ENCODE data around the gene PMP22. TPM values are rescaled to one million over a fixed set of nuclear protein-coding genes. Genes with fewer than 3 reads are reported as not detected.

PMP22 gene
- total RNA-seq, 1 experiment from 2014 or later, result 13.6 TPM

- peak; percentile 50 for DNase-seq (ENCODE audit: low read depth)
- in situ Hi-C loops (cut with HindIII; ENCODE audit: low pct_unique_long_range_greater_than_20kb, low sequenced_read_pairs), result no loop called here
Measured at GRCh38 chr17:15261258-15261801, 3.8 kb downstream of the PMP22 start.

- peak; percentile 77 for DNase-seq (ENCODE audit: low read depth)
- in situ Hi-C loops (cut with HindIII; ENCODE audit: low pct_unique_long_range_greater_than_20kb, low sequenced_read_pairs), result no loop called here
Measured at GRCh38 chr17:15260376-15261257, 4.5 kb downstream of the PMP22 start.

- in situ Hi-C loops (cut with HindIII; ENCODE audit: low pct_unique_long_range_greater_than_20kb, low sequenced_read_pairs), result no loop called here
- no peak for DNase-seq (ENCODE audit: low read depth)
Measured at GRCh38 chr17:15257796-15258512, 7.2 kb downstream of the PMP22 start.

- peak; percentile 64 for DNase-seq (ENCODE audit: low read depth)
- in situ Hi-C loops (cut with HindIII; ENCODE audit: low pct_unique_long_range_greater_than_20kb, low sequenced_read_pairs), result no loop called here
Measured at GRCh38 chr17:15257258-15257788, 7.8 kb downstream of the PMP22 start.

GRCh38 chr17:15256689-15257088, 8.4 kb downstream of the PMP22 start:
- in situ Hi-C loops (cut with HindIII; ENCODE audit: low pct_unique_long_range_greater_than_20kb, low sequenced_read_pairs), result no loop called here
- no peak for DNase-seq (ENCODE audit: low read depth)

GRCh38 chr17:15255713-15256454, 9.2 kb downstream of the PMP22 start:
- DNase-seq (ENCODE audit: low read depth), result no peak
- in situ Hi-C loops (cut with HindIII; ENCODE audit: low pct_unique_long_range_greater_than_20kb, low sequenced_read_pairs), result no loop called here

GRCh38 chr17:15250135-15250860, 14.8 kb downstream of the PMP22 start:
- no peak for DNase-seq (ENCODE audit: low read depth)
- in situ Hi-C loops (cut with HindIII; ENCODE audit: low pct_unique_long_range_greater_than_20kb, low sequenced_read_pairs), result no loop called here

GRCh38 chr17:15249487-15249886, 15.6 kb downstream of the PMP22 start:
- DNase-seq (ENCODE audit: low read depth), result no peak
- in situ Hi-C loops (cut with HindIII; ENCODE audit: low pct_unique_long_range_greater_than_20kb, low sequenced_read_pairs), result no loop called here

- DNase-seq (ENCODE audit: low read depth), result no peak
- in situ Hi-C loops (cut with HindIII; ENCODE audit: low pct_unique_long_range_greater_than_20kb, low sequenced_read_pairs), result no loop called here
Measured at GRCh38 chr17:15247891-15248529, 17.1 kb downstream of the PMP22 start.

- in situ Hi-C loops (cut with HindIII; ENCODE audit: low pct_unique_long_range_greater_than_20kb, low sequenced_read_pairs), result no loop called here
- DNase-seq (ENCODE audit: low read depth), result no peak
Measured at GRCh38 chr17:15245054-15245453, 20.1 kb downstream of the PMP22 start.

GRCh38 chr17:15240644-15241043, 24.5 kb downstream of the PMP22 start:
- in situ Hi-C loops (cut with HindIII; ENCODE audit: low pct_unique_long_range_greater_than_20kb, low sequenced_read_pairs), result no loop called here

GRCh38 chr17:15239491-15239890, 25.6 kb downstream of the PMP22 start:
- no peak for DNase-seq (ENCODE audit: low read depth)
- in situ Hi-C loops (cut with HindIII; ENCODE audit: low pct_unique_long_range_greater_than_20kb, low sequenced_read_pairs), result no loop called here

More at GRCh38 chr17:15240644-15241043, 24.5 kb downstream of the PMP22 start:
- no peak for DNase-seq (ENCODE audit: low read depth)

- in situ Hi-C loops (cut with HindIII; ENCODE audit: low pct_unique_long_range_greater_than_20kb, low sequenced_read_pairs), result no loop called here
- DNase-seq (ENCODE audit: low read depth), result no peak
Measured at GRCh38 chr17:15238676-15239422, 26.3 kb downstream of the PMP22 start.

- in situ Hi-C loops (cut with HindIII; ENCODE audit: low pct_unique_long_range_greater_than_20kb, low sequenced_read_pairs), result no loop called here
- DNase-seq (ENCODE audit: low read depth), result no peak
Measured at GRCh38 chr17:15238057-15238456, 27.1 kb downstream of the PMP22 start.

- in situ Hi-C loops (cut with HindIII; ENCODE audit: low pct_unique_long_range_greater_than_20kb, low sequenced_read_pairs), result no loop called here
- no peak for DNase-seq (ENCODE audit: low read depth)
Measured at GRCh38 chr17:15237106-15237425, 28.1 kb downstream of the PMP22 start.

- in situ Hi-C loops (cut with HindIII; ENCODE audit: low pct_unique_long_range_greater_than_20kb, low sequenced_read_pairs), result no loop called here
- DNase-seq (ENCODE audit: low read depth), result no peak
Measured at GRCh38 chr17:15236281-15237105, 28.6 kb downstream of the PMP22 start.

Measured in Caki2 (cell line).